GM19351 (cell line): ENCODE results near the gene TYW1B.
"Not testable (repeated sequence)": the region's sequence is repeated elsewhere in the genome, so short reads cannot be mapped to it uniquely, and the experiment has no call there.

Source experiments
- ATAC-seq: cut with Tn5 transposase; IDR thresholded peaks from one replicate; pipeline ENCODE4 v1.9.1; 2021; ENCODE audit warnings: mild to moderate bottlenecking, moderate library complexity; ENCODE audit not compliant: unreplicated experiment

TYW1B gene

GRCh38 chr7:72760602-72761001 is 67.4 kb downstream of the TYW1B start:
- no peak for ATAC-seq

GRCh38 chr7:72754312-72754711 is 73.7 kb downstream of the TYW1B start:
- ATAC-seq, result no peak

- ATAC-seq, result no peak
These were observed 74.2 kb downstream of the TYW1B start for GRCh38 chr7:72753781-72754180.

- not testable (repeated sequence) for ATAC-seq
These were observed 74.8 kb downstream of the TYW1B start for GRCh38 chr7:72753229-72753628.

GRCh38 chr7:72751978-72752377 is 76.0 kb downstream of the TYW1B start:
- ATAC-seq, result no peak

- ATAC-seq, result no peak
These were observed 76.6 kb downstream of the TYW1B start for GRCh38 chr7:72751378-72751777.

GRCh38 chr7:72748649-72749048 is 79.4 kb downstream of the TYW1B start:
- ATAC-seq, result not testable (repeated sequence)

GRCh38 chr7:72744244-72744926 is 83.6 kb downstream of the TYW1B start:
- ATAC-seq, result peak; percentile 51

- not testable (repeated sequence) for ATAC-seq
These were observed 84.2 kb downstream of the TYW1B start for GRCh38 chr7:72743801-72744200.

GRCh38 chr7:72739716-72740115 is 88.3 kb downstream of the TYW1B start:
- not testable (repeated sequence) for ATAC-seq

- not testable (repeated sequence) for ATAC-seq
These were observed 92.1 kb downstream of the TYW1B start for GRCh38 chr7:72735855-72736254.

GRCh38 chr7:72730815-72731214 is 97.2 kb downstream of the TYW1B start:
- not testable (repeated sequence) for ATAC-seq

GRCh38 chr7:72730384-72730783 is 97.6 kb downstream of the TYW1B start:
- not testable (repeated sequence) for ATAC-seq

- not testable (repeated sequence) for ATAC-seq
These were observed 98.9 kb downstream of the TYW1B start for GRCh38 chr7:72729130-72729529.

- not testable (repeated sequence) for ATAC-seq
These were observed 105.3 kb downstream of the TYW1B start for GRCh38 chr7:72722694-72723093.

GRCh38 chr7:72720890-72721289 is 107.1 kb downstream of the TYW1B start:
- not testable (repeated sequence) for ATAC-seq

- ATAC-seq, result not testable (repeated sequence)
These were observed 110.7 kb downstream of the TYW1B start for GRCh38 chr7:72717252-72717774.

GRCh38 chr7:72711927-72712326 is 116.1 kb downstream of the TYW1B start:
- ATAC-seq, result not testable (repeated sequence)

GRCh38 chr7:72710983-72711382 is 117.0 kb downstream of the TYW1B start:
- ATAC-seq, result no peak

GRCh38 chr7:72709909-72710308 is 118.1 kb downstream of the TYW1B start:
- no peak for ATAC-seq

- not testable (repeated sequence) for ATAC-seq
These were observed 119.5 kb downstream of the TYW1B start for GRCh38 chr7:72708371-72709050.

GRCh38 chr7:72706521-72706920 is 121.5 kb downstream of the TYW1B start:
- ATAC-seq, result no peak
